GM13976 (cell line): ENCODE results near the gene ANKRD62.

Experiments used
- DNase-seq: peaks from one replicate; pipeline ENCODE4 v3.0.0; 2012; ENCODE audit warnings: low spot score
- CTCF ChIP-seq: IDR thresholded peaks from 2 replicates; pipeline ENCODE4 v1.5.1; 2012; ENCODE audit warnings: borderline replicate concordance, mild to moderate bottlenecking; ENCODE audit not compliant: insufficient read depth; ENCODE audit errors: extremely low read depth, missing control alignments, control extremely low read depth
- in situ Hi-C: fragments of 300-500 bp; cut with MboI; formaldehyde crosslinking; loops from one replicate; pipeline ENCODE4 v1.12.0; 2022; ENCODE audit warnings: low sequenced_read_pairs, mixed read lengths, inconsistent platforms; ENCODE audit not compliant: unreplicated experiment

Gene ANKRD62

GRCh38 chr18:12086677-12087470, 6.8 kb upstream of the ANKRD62 start:
- TF ChIP-seq CTCF, result no peak
- no peak for DNase-seq
- in situ Hi-C loops, result no loop called here

- no peak for TF ChIP-seq CTCF
- in situ Hi-C loops, result no loop called here
- no peak for DNase-seq
These were observed 6.1 kb upstream of the ANKRD62 start for GRCh38 chr18:12087471-12088025.

- no peak for TF ChIP-seq CTCF
- no peak for DNase-seq
- in situ Hi-C loops, result no loop called here
These were observed 5.5 kb upstream of the ANKRD62 start for GRCh38 chr18:12088096-12088495.

- no peak for DNase-seq
- in situ Hi-C loops, result no loop called here
- TF ChIP-seq CTCF, result no peak
These were observed 4.8 kb upstream of the ANKRD62 start for GRCh38 chr18:12088731-12089375.

- no peak for TF ChIP-seq CTCF
- in situ Hi-C loops, result loop anchor here (10.0 kb wide), 1 partner anchor 143 kb away; no protein-coding TSS in a partner anchor
- DNase-seq, result no peak
These were observed 2.0 kb upstream of the ANKRD62 start for GRCh38 chr18:12091538-12092141.
